Measurements from ENCODE around the gene GPHN. TPM values are rescaled to one million over a fixed set of nuclear protein-coding genes. Genes with fewer than 3 reads are reported as not detected.

GPHN gene
- total RNA-seq, 1 donor, result 6.5 TPM

- H3K4me3 ChIP-seq (ENCODE audit: low read depth, low read length), result no peak overlapping the region
- no peak for DNase-seq (ENCODE audit: low read depth)
- TF ChIP-seq, protein P1, sequence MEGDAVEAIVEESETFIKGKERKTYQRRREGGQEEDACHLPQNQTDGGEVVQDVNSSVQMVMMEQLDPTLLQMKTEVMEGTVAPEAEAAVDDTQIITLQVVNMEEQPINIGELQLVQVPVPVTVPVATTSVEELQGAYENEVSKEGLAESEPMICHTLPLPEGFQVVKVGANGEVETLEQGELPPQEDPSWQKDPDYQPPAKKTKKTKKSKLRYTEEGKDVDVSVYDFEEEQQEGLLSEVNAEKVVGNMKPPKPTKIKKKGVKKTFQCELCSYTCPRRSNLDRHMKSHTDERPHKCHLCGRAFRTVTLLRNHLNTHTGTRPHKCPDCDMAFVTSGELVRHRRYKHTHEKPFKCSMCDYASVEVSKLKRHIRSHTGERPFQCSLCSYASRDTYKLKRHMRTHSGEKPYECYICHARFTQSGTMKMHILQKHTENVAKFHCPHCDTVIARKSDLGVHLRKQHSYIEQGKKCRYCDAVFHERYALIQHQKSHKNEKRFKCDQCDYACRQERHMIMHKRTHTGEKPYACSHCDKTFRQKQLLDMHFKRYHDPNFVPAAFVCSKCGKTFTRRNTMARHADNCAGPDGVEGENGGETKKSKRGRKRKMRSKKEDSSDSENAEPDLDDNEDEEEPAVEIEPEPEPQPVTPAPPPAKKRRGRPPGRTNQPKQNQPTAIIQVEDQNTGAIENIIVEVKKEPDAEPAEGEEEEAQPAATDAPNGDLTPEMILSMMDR (IDR thresholded peaks at IDR 0.05; ENCODE audit: insufficient read depth, low read length), result no peak
Measured at GRCh38 chr14:67186172-67186768, 678.3 kb downstream of the GPHN start.

GRCh38 chr14:67186789-67187584, 679.0 kb downstream of the GPHN start:
- no peak overlapping the region for H3K4me3 ChIP-seq (ENCODE audit: low read depth, low read length)
- DNase-seq (ENCODE audit: low read depth), result peak; percentile 77
- TF ChIP-seq, protein P1 (IDR thresholded peaks at IDR 0.05; ENCODE audit: insufficient read depth, low read length), result no peak

- DNase-seq (ENCODE audit: low read depth), result peak; percentile 60
- TF ChIP-seq, protein P1 (IDR thresholded peaks at IDR 0.05; ENCODE audit: insufficient read depth, low read length), result no peak
- H3K4me3 ChIP-seq (ENCODE audit: low read depth, low read length), result no peak overlapping the region
Measured at GRCh38 chr14:67187826-67188225, 679.9 kb downstream of the GPHN start.

DNA sequence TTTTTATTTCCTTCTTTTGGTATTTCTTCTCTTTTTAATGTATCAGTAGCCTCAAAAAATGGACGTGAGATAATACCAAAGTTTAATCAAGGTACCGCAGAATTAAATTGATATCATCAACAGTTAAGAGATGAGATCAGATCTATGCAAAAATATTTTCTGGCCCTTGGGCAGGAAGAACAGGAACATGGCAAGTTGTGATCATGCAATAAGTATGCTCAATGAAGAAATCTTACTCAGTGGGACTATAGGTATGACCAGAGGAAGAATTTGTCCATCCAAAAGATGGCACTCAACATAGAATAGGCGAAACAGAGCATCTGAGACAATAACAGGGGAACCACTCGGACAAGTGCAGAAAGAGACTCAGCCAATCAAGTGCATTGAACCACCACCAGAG, 680.4 kb downstream of the GPHN start:
- TF ChIP-seq, protein P1 (IDR thresholded peaks at IDR 0.05; ENCODE audit: insufficient read depth, low read length), result no peak
- DNase-seq (ENCODE audit: low read depth), result no peak
- no peak overlapping the region for H3K4me3 ChIP-seq (ENCODE audit: low read depth, low read length)

- TF ChIP-seq, protein P1 (IDR thresholded peaks at IDR 0.05; ENCODE audit: insufficient read depth, low read length), result no peak
- no peak overlapping the region for H3K4me3 ChIP-seq (ENCODE audit: low read depth, low read length)
- DNase-seq (ENCODE audit: low read depth), result peak; percentile 12
Measured at GRCh38 chr14:67191768-67192290, 683.9 kb downstream of the GPHN start.

- no peak for DNase-seq (ENCODE audit: low read depth)
- TF ChIP-seq, protein P1 (IDR thresholded peaks at IDR 0.05; ENCODE audit: insufficient read depth, low read length), result no peak
Measured at GRCh38 chr14:67192366-67192765, 684.4 kb downstream of the GPHN start.

More at GRCh38 chr14:67192366-67192765, 684.4 kb downstream of the GPHN start:
- H3K4me3 ChIP-seq (ENCODE audit: low read depth, low read length), result no peak overlapping the region

Measured in fibroblast of the aortic adventitia (primary cell).